VCaP (cell line): ENCODE measurements around the gene NAIF1.
"Not testable (repeated sequence)": the region's sequence is repeated elsewhere in the genome, so short reads cannot be mapped to it uniquely, and the experiment has no call there.

Experiments
- H3K27ac ChIP-seq: fragments of 450-650 bp; 2 replicates; pipeline ENCODE4 v1.5.1; 2017
- CTCF ChIP-seq: fragments of 450-650 bp; conservative IDR thresholded peaks from 2 replicates; pipeline ENCODE4 v1.5.1; 2017; ENCODE audit warnings: mild to moderate bottlenecking, moderate library complexity

Gene NAIF1

GRCh38 chr9:128066713-128067644, at the start of gene NAIF1:
TSS of gene NAIF1 (minus strand) at chr9:128067320. CDS start at chr9:128067101, 219 bp downstream.
- peak within 1 kb of the TSS; percentile 99 for H3K27ac ChIP-seq
- TF ChIP-seq CTCF: no peak

- H3K27ac ChIP-seq: peak overlapping the region; percentile 21; the same call in 1 of the 2 replicates
- no peak for TF ChIP-seq CTCF
Measured at GRCh38 chr9:128116104-128117083, 49.3 kb upstream of the NAIF1 start.

GRCh38 chr9:128115187-128116103, 48.3 kb upstream of the NAIF1 start:
- no peak overlapping the region for H3K27ac ChIP-seq
- no peak for TF ChIP-seq CTCF

GRCh38 chr9:128114326-128115186, 47.4 kb upstream of the NAIF1 start:
- no peak overlapping the region for H3K27ac ChIP-seq
- no peak for TF ChIP-seq CTCF

- H3K27ac ChIP-seq: no peak overlapping the region
- TF ChIP-seq CTCF: no peak
Measured at GRCh38 chr9:128113526-128114325, 46.6 kb upstream of the NAIF1 start.

- not testable (repeated sequence) for H3K27ac ChIP-seq
Measured at GRCh38 chr9:128111726-128112125, 44.6 kb upstream of the NAIF1 start.
